ENCODE data around the gene HMOX2. TPM values are rescaled to one million over a fixed set of nuclear protein-coding genes. Genes with fewer than 3 reads are reported as not detected.

Gene HMOX2
- polyA plus RNA-seq, 2 of the 4 experiments (the other 2 are of a cell fraction) = 35.4 to 47.7 TPM

GRCh38 chr16:4511441-4512082, 35.4 kb downstream of the HMOX2 start:
- no peak overlapping the region for H3K4me3 ChIP-seq
- CTCF ChIA-PET = interaction anchor here (0.5 to 18.0 kb wide), 18 partner anchors 9 to 445 kb away, joined by 3 to 301 read pairs (median 4); partner anchors contain the start of genes CDIP1, MGRN1 and NMRAL1
- WGBS (ENCODE audit: missing lambda C conversion rate) = 52% methylated on average over 7 of the region's 9 CpGs

DNA sequence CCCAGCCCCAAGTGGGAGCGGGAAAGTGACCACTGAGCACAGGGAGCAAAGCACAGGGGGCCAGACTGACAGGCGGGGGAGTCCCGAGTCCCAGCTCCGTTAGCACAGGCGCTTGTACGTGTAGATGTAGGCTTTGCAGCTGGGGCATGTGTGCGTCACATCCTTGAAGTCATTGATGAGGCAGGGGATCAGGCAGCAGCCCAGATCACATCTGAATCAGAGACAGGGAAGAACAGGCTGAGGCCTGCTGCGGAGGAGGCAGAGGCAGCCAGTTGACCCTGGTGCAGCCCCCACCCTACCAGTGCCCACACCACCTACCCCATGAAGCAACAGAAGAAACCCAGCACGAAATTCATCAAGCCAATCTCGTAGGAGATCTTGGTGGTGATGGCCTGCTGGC, 36.3 kb downstream of the HMOX2 start:
- WGBS (ENCODE audit: missing lambda C conversion rate) = 93% methylated on average over 10 of the region's 10 CpGs
- ATAC-seq (no peak), FAIRE-seq (no peak)

More at GRCh38 chr16:4511441-4512082, 35.4 kb downstream of the HMOX2 start:
- peak; percentile 71 to 80 for DNase-seq (ENCODE audit: low read depth in 1 of 2, low spot score in 1 of 2)
- POLR2A ChIA-PET = no interaction called here
- peak; percentile 89 to 94 for ATAC-seq
- H3K4me1 ChIP-seq = no peaks in the 10 kb centered on the region
- H3K9me3 ChIP-seq = no peaks in the 10 kb centered on the region
- no peak overlapping the region for H3K4me2 ChIP-seq
- peak; percentile 28 for FAIRE-seq
- no peak overlapping the region for H3K27ac ChIP-seq
- TF ChIP-seq POLR2AphosphoS2 (conservative IDR thresholded peaks at IDR 0.05; ENCODE audit: low read length) = no peak
- no peak for TF ChIP-seq HOXB5 (CRISPR knock-in tag; IDR thresholded peaks at IDR 0.05)
- TF ChIP-seq HMGXB4 (CRISPR knock-in tag; IDR thresholded peaks at IDR 0.05; ENCODE audit: borderline replicate concordance) = no peak
- peak; percentile 52 to 56 for TF ChIP-seq RAD21 (conservative IDR thresholded peaks at IDR 0.05 in 1 of 2, IDR thresholded peaks at IDR 0.05 in 1 of 2)
- TF ChIP-seq SMC3 (IDR thresholded peaks at IDR 0.05) = peak; percentile 48; the same call in 1 of the 3 replicates
- TF ChIP-seq CTCF (IDR thresholded peaks at IDR 0.05) = peak; percentile 49
- no peak for TF ChIP-seq TFCP2L1 (CRISPR knock-in tag; IDR thresholded peaks at IDR 0.05)
- TF ChIP-seq PBX3 (IDR thresholded peaks at IDR 0.05) = no peak
- TF ChIP-seq ESRRA (IDR thresholded peaks at IDR 0.05; ENCODE audit: borderline replicate concordance, low read length) = 0 out of 2 replicates have a peak, but pooled peaks have one; percentile 13

DNA sequence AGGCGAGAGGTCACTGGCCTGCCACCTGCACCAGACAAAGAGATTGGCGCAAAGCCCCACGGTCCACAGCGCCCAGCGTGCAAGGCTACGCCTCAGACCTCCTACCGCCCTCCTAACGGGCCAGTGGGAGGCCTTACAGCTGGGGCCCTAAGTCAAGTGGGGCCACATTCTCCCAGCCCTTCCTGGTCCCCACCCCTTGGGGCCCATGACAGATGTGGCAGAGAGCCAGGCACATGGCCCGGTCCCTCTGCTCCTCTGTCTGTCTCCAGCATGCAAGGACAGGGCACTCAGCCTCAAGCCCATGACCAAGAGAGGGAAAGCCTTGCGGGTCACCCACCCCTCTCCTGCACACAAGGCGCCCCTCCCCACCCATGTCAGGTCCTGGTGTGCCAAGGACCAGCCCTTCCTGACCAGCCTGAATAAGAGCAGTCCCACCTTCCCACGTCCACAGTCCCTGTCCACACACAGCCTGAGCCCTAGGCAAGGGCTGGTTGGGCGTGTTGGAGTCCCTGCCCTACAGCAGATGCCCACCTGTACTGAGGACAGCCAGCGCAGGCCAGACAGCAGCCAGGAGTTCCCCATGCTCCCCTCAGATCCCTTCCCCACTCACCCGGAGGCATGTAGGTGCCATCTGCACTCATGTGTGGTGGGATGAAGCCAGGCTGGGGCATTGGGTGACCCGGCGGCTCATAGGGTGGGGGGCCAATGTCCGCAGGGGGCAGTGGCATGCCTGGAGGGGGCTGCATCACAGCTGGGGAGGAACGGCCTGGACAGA, 37.1 kb downstream of the HMOX2 start:
- ATAC-seq (no peak), DNase-seq (ENCODE audit: low read depth in 1 of 2, low spot score in 1 of 2) (no peak), FAIRE-seq (no peak)
- Histone ChIP-seq H3K4me1 (no peaks in the 10 kb centered on the region), H3K4me3 (no peak overlapping the region), H3K9me3 (no peaks in the 10 kb centered on the region), H3K27ac (no peak overlapping the region), H3K4me2 (no peak overlapping the region)
- CTCF ChIA-PET = interaction anchor here (1.1 to 18.0 kb wide), 5 partner anchors 10 to 72 kb away, joined by 3 to 301 read pairs (median 8); partner anchors contain the start of gene CDIP1
- POLR2A ChIA-PET = no interaction called here
- TF ChIP-seq MYC (IDR thresholded peaks at IDR 0.05; ENCODE audit: borderline replicate concordance, low read length) (no peak), RARB (CRISPR knock-in tag; IDR thresholded peaks at IDR 0.05) (no peak), CHD4 (IDR thresholded peaks at IDR 0.05; ENCODE audit: borderline replicate concordance) (no peak), RCOR1 (IDR thresholded peaks at IDR 0.05; ENCODE audit: low read depth, low read length) (no peak), EP300 (IDR thresholded peaks at IDR 0.05) (no peak), PHF8 (IDR thresholded peaks at IDR 0.05; ENCODE audit: borderline replicate concordance, low read depth) (no peak)
- WGBS (ENCODE audit: missing lambda C conversion rate) = 94% methylated on average over 13 of the region's 19 CpGs

More for the DNA sequence above, 36.3 kb downstream of the HMOX2 start:
- Histone ChIP-seq H3K27ac (no peak overlapping the region), H3K9me3 (no peaks in the 10 kb centered on the region), H3K4me2 (no peak overlapping the region), H3K4me1 (no peaks in the 10 kb centered on the region), H3K4me3 (no peak overlapping the region)
- CTCF ChIA-PET = interaction anchor here (0.8 to 18.0 kb wide), 8 partner anchors 9 to 192 kb away, joined by 3 to 301 read pairs (median 4); partner anchors contain the start of gene CDIP1
- no peak for DNase-seq (ENCODE audit: low read depth in 1 of 2, low spot score in 1 of 2)
- TF ChIP-seq CBX8 (IDR thresholded peaks at IDR 0.05) = no peak
- no peak for TF ChIP-seq CBX2 (IDR thresholded peaks at IDR 0.05; ENCODE audit: borderline replicate concordance, low read depth)
- TF ChIP-seq, protein P1, sequence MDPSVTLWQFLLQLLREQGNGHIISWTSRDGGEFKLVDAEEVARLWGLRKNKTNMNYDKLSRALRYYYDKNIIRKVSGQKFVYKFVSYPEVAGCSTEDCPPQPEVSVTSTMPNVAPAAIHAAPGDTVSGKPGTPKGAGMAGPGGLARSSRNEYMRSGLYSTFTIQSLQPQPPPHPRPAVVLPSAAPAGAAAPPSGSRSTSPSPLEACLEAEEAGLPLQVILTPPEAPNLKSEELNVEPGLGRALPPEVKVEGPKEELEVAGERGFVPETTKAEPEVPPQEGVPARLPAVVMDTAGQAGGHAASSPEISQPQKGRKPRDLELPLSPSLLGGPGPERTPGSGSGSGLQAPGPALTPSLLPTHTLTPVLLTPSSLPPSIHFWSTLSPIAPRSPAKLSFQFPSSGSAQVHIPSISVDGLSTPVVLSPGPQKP (IDR thresholded peaks at IDR 0.05; ENCODE audit: low read depth, low read length) = no peak
- TF ChIP-seq JUN (IDR thresholded peaks at IDR 0.05) = no peak
- no peak for TF ChIP-seq RNF2 (IDR thresholded peaks at IDR 0.05; ENCODE audit: borderline replicate concordance, low read depth)
- POLR2A ChIA-PET = no interaction called here
